D721Med (cell line): ENCODE measurements around the gene NEB.

ENCODE experiments used
- DNase-seq: peaks from one replicate; pipeline ENCODE4 v3.0.0; 2011; ENCODE audit warnings: low spot score; ENCODE audit not compliant: insufficient read length
- FAIRE-seq: peaks from 2 replicates; lab custom pipeline; 2011; peaks lifted over from hg19 to GRCh38; lab: Jason Lieb, UNC
- TF ChIP-seq, protein P1 (sequence below): IDR thresholded peaks from 2 replicates; pipeline ENCODE4 v1.5.1; 2012; ENCODE audit warnings: mild to moderate bottlenecking, control low read depth; ENCODE audit not compliant: insufficient read depth; ENCODE audit errors: missing control alignments

Gene NEB

DNA sequence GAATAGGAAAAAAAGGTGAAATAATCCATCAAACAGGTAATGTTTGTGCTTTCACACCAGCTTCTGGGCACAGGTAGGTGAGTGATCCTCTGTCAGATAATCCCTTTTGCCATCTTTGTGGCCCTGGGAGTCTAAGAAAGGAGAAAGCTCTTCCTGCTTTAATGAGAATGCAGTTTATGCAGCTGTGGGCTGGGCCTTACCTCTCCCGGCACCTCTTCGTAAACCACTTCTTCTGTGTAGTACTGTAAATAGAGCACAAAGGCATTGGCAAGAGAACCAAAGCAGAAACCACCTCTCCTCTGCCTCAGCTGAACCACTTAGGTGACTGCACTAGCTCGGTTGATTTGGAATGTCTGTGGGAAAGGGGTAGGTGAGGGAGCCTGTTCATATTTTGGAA, 4.9 kb downstream of the NEB start:
- FAIRE-seq (no peak), DNase-seq (no peak)
- TF ChIP-seq, protein P1, sequence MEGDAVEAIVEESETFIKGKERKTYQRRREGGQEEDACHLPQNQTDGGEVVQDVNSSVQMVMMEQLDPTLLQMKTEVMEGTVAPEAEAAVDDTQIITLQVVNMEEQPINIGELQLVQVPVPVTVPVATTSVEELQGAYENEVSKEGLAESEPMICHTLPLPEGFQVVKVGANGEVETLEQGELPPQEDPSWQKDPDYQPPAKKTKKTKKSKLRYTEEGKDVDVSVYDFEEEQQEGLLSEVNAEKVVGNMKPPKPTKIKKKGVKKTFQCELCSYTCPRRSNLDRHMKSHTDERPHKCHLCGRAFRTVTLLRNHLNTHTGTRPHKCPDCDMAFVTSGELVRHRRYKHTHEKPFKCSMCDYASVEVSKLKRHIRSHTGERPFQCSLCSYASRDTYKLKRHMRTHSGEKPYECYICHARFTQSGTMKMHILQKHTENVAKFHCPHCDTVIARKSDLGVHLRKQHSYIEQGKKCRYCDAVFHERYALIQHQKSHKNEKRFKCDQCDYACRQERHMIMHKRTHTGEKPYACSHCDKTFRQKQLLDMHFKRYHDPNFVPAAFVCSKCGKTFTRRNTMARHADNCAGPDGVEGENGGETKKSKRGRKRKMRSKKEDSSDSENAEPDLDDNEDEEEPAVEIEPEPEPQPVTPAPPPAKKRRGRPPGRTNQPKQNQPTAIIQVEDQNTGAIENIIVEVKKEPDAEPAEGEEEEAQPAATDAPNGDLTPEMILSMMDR: no peak

GRCh38 chr2:151728804-151729414, 5.4 kb downstream of the NEB start:
- DNase-seq (no peak), FAIRE-seq (no peak)
- TF ChIP-seq, protein P1: no peak

DNA sequence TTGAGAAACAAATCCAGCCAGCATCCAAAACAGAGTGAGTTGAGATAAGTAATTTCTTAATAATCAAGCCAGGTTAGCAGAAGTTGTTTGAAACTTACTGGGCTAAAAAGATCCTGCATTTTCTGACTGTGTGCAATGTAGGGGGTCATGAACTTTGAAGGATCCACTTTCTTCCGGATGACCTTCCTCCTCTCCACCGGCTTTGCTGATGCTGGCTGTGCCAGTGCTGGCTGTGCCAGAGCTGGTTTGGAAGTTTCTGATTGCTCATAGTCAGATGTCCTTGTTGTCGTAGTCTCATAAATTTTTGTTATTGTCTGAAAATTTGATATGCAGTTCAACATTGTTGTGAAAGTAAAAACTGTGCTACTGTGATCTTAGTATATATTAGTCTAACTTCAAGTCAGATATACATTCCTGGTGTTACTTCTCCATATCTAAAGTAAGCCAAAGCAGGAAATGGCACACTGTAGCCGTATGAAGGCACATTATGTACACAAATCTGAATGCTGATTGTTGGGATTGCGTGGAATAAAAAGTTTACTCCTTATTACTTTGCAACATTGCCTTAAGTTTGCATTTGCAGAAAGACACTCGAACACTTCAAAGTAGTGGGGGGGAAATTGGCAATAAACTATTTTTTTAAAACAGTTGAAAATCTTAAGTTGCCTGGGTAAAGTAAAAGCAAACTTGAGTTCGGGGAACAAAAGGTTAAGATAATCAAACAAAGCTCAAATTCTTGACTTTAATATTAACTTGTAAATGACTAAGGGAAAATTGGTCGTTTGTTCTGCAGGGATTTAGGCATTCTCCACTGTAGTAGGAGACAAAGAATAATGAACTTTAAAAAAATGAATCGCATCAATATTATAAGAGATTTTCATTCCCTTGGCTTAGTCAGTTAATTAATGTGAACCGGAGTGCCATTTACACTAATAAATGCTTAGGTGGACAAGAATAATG, 6.4 kb downstream of the NEB start:
- FAIRE-seq (no peak), DNase-seq (no peak)
- TF ChIP-seq, protein P1: no peak

DNA sequence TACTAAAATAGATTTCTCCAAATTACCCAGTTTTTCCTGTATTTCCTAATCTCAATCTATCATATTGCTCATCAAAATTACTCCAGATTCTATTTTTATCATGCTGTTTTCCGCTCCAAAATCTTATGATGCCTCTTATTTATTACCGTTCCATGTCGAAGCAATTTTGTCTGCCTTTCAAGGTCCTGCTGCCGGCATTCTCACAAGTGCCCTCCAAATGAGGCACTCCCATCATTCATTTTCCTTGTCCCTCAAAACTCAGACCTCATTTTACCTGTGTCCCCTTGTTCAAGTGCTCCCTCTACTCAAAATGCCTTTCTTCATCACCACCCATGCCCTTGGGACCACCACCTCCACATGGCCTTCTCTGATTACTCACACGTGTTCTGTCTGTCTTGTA, 13.1 kb downstream of the NEB start:
- TF ChIP-seq, protein P1: no peak
- FAIRE-seq (no peak), DNase-seq (no peak)

DNA sequence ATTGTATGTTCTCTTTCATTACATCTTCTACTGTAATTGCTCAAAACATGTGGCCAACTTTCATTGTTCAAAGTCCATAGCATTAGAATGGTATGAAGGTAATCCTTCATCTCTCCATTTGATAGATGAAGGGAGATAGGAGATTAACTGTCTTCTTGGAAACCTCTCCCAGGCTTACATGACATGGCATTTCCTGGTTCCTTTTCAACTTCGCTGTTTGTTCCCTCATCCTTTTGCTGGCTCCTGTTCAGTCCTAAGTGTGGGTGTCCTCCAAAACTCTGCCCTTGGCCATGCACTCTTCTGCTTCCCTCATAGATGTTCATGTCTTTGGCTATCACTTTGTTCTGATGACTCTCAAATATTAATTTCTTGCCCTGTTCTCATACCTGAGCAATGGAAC, 13.8 kb downstream of the NEB start:
- FAIRE-seq (peak; percentile 76), DNase-seq (no peak)
- TF ChIP-seq, protein P1: no peak

DNA sequence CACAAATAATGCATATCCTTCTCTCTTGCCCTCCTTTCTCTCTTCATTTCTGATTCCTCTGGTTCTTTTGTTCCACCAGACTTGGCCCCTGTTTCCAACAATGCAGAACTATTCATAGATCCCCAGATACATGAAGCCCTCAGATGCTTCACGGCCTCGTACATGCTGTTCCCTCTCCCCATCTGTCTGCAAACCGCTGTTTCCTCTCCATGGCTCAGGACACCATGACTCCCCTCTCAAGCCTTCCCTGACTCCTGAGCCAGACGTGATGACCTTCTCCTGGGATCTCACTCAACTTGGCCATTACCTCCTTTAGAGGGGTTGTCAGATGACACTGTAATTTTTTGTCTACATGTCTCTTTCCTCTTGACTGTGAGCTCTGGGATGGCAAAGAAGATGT, 15.5 kb downstream of the NEB start:
- FAIRE-seq: no peak
- TF ChIP-seq, protein P1: no peak
- no peak for DNase-seq

GRCh38 chr2:151718247-151718646, 16.0 kb downstream of the NEB start:
- no peak for FAIRE-seq
- TF ChIP-seq, protein P1: no peak
- no peak for DNase-seq
